BJ (cell line): ENCODE results near the gene PNPLA1. TPM values are rescaled to one million over a fixed set of nuclear protein-coding genes. Genes with fewer than 3 reads are reported as not detected.

Source experiments
- CTCF ChIA-PET: fragments of 350-600 bp; formaldehyde crosslinking; extraction: SDS; loops from one replicate; lab custom pipeline; 2021; ENCODE audit warnings: antibody characterized with exemption, inconsistent platforms; lab: Yijun Ruan, JAX
- POLR2A ChIA-PET: fragments of 300-600 bp; sonication (Branson Sonifier 250); formaldehyde crosslinking; extraction: SDS; loops from one replicate; lab custom pipeline; 2021; ENCODE audit warnings: antibody characterized with exemption; lab: Charles Lee
- DNase-seq: peaks from one replicate; pipeline ENCODE4 v3.0.0-alpha.2; 2011; ENCODE audit warnings: low read depth
- H3K27me3 ChIP-seq: 2 replicates; pipeline ENCODE4 v1.6.0; 2011; ENCODE audit warnings: low read length; ENCODE audit not compliant: control insufficient read depth, insufficient read depth
- H3K36me3 ChIP-seq: 2 replicates; pipeline ENCODE4 v1.5.1; 2011; ENCODE audit warnings: low read length; ENCODE audit not compliant: control insufficient read depth, insufficient read depth
- H3K4me3 ChIP-seq: 2 replicates; pipeline ENCODE4 v1.5.1; 2011; ENCODE audit warnings: low read depth, mild to moderate bottlenecking, control low read depth, low read length
- polyA plus RNA-seq: library from polyadenylated mRNA; depleted of rRNA; stranded (reverse); fragments of >200 nt; gene quantifications from 2 replicates; pipeline ENCODE4 v1.2.3, GENCODE V29; 2011; rRNA removed
- TF ChIP-seq, protein P1 (sequence below): IDR thresholded peaks from 2 replicates; pipeline ENCODE4 v1.5.1; 2011; ENCODE audit warnings: low read depth, mild to moderate bottlenecking, control low read depth, inconsistent platforms, low read length, moderate library complexity; ENCODE audit not compliant: insufficient read depth

Gene PNPLA1
- polyA plus RNA-seq, 1 experiment: not detected

DNA sequence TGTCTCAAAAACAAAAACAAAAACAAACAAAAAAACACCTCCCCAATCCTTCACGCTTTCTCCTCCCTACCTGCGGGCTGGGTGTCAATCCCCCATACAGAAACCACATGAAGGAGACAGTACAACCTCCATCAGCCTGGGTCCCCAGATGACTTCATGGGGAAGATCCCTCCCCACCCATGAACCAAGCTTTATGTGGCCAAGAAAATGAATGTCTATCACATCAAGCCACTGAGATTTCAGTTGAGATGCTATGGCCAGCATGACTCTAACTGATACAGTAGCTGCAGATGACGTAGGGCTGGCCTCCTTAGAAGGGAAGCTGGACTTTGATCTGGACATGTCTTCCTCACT is 88.0 kb downstream of the PNPLA1 start:
- TF ChIP-seq, protein P1, sequence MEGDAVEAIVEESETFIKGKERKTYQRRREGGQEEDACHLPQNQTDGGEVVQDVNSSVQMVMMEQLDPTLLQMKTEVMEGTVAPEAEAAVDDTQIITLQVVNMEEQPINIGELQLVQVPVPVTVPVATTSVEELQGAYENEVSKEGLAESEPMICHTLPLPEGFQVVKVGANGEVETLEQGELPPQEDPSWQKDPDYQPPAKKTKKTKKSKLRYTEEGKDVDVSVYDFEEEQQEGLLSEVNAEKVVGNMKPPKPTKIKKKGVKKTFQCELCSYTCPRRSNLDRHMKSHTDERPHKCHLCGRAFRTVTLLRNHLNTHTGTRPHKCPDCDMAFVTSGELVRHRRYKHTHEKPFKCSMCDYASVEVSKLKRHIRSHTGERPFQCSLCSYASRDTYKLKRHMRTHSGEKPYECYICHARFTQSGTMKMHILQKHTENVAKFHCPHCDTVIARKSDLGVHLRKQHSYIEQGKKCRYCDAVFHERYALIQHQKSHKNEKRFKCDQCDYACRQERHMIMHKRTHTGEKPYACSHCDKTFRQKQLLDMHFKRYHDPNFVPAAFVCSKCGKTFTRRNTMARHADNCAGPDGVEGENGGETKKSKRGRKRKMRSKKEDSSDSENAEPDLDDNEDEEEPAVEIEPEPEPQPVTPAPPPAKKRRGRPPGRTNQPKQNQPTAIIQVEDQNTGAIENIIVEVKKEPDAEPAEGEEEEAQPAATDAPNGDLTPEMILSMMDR: no peak
- ChIA-PET CTCF (interaction anchor here (0.9 to 13.4 kb wide), 9 partner anchors 12 to 330 kb away, joined by 3 to 132 read pairs (median 5); partner anchors contain the start of gene MAPK14), POLR2A (no interaction called here)
- no peaks in the 10 kb centered on the region for H3K36me3 ChIP-seq
- H3K27me3 ChIP-seq: peaks cover 1% of the 10 kb centered on the region; the same call in 1 of the 2 replicates
- H3K4me3 ChIP-seq: no peak overlapping the region
- DNase-seq: no peak

Other genes with a start within 250 kb of the PNPLA1 start
- 0.12 TPM in 1 of 2 replicates, not detected in the other for gene SLC26A8, start 245.4 kb upstream of the PNPLA1 start, polyA plus RNA-seq
- 33.9 and 53.0 TPM in 2 replicates for gene MAPK14, start 242.3 kb upstream of the PNPLA1 start, polyA plus RNA-seq
- 2.8 and 3.8 TPM in 2 replicates for gene MAPK13, start 139.5 kb upstream of the PNPLA1 start, polyA plus RNA-seq
- gene BRPF3, start 73.3 kb upstream of the PNPLA1 start, polyA plus RNA-seq: 9.2 and 13.2 TPM in 2 replicates
- gene BNIP5, start 66.8 kb downstream of the PNPLA1 start, polyA plus RNA-seq: not detected in 2 replicates
- 1.4 and 1.8 TPM in 2 replicates for gene ETV7, start 117.6 kb downstream of the PNPLA1 start, polyA plus RNA-seq
- 0.04 TPM in 1 of 2 replicates, not detected in the other for gene PXT1, start 172.8 kb downstream of the PNPLA1 start, polyA plus RNA-seq
- 123 and 154 TPM in 2 replicates for gene KCTD20, start 172.9 kb downstream of the PNPLA1 start, polyA plus RNA-seq